ENCODE measurements around the gene CHST11.

DNA sequence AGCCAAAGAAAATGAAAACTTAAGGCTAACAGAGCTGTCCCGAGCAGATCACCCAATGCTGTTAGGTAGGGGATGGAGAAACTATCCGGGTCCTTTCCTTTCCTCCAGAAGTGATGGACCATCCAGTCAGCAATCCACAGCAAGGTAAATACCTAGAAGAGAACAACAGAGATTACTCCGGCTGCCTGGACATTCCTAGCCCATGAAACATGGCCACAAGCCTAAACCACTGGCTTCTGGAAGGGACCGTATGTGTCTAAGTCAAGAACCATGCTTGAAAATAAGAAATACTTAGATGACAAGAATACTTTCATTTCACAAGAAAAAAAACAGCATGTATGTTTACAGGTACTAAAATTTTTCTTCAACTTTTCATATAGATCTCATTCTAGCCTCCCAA is 348.4 kb downstream of the CHST11 start:
- TF ChIP-seq EZH2 (IDR thresholded peaks at IDR 0.05; ENCODE audit: borderline replicate concordance, low read depth, low read length, poor library complexity, severe bottlenecking), result no peak
- TF ChIP-seq, protein P1, sequence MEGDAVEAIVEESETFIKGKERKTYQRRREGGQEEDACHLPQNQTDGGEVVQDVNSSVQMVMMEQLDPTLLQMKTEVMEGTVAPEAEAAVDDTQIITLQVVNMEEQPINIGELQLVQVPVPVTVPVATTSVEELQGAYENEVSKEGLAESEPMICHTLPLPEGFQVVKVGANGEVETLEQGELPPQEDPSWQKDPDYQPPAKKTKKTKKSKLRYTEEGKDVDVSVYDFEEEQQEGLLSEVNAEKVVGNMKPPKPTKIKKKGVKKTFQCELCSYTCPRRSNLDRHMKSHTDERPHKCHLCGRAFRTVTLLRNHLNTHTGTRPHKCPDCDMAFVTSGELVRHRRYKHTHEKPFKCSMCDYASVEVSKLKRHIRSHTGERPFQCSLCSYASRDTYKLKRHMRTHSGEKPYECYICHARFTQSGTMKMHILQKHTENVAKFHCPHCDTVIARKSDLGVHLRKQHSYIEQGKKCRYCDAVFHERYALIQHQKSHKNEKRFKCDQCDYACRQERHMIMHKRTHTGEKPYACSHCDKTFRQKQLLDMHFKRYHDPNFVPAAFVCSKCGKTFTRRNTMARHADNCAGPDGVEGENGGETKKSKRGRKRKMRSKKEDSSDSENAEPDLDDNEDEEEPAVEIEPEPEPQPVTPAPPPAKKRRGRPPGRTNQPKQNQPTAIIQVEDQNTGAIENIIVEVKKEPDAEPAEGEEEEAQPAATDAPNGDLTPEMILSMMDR (conservative IDR thresholded peaks at IDR 0.05; ENCODE audit: low read depth, low read length), result no peak

Measured in A673 (cell line).